Measurements from ENCODE around the gene LRRC28.

GRCh38 chr15:99312794-99313193 is 61.5 kb downstream of the LRRC28 start:
- TF ChIP-seq POLR2A (IDR thresholded peaks at IDR 0.05), result no peak
- no peak for TF ChIP-seq CTCF (IDR thresholded peaks at IDR 0.05)
